Right lobe of liver (tissue), 6 donors: Measurements from ENCODE around the gene CYP11A1. TPM values are rescaled to one million over a fixed set of nuclear protein-coding genes. Genes with fewer than 3 reads are reported as not detected.

Experiments
- ATAC-seq, 4 donors: fragments of 200-7000 bp; cut with Tn5 transposase; one replicate each; pipeline ENCODE4 v1.9.1; 2020; ENCODE audit warnings: mild to moderate bottlenecking in 4 of 4, moderate library complexity in 4 of 4
- DNase-seq, 3 donors: peaks; one replicate each; pipeline ENCODE4 v3.0.0-alpha.2; 2020
- H3K27ac ChIP-seq, 3 donors: fragments of 200-600 bp; one replicate each; pipeline ENCODE4 v1.8.0; 2022
- H3K27me3 ChIP-seq, 2 donors: fragments of 200-600 bp; one replicate each; pipeline ENCODE4 v1.8.0; 2022
- H3K36me3 ChIP-seq, 4 donors: fragments of 200-600 bp; sonication (generic) in 1 of 4; one replicate each; pipeline versions ENCODE4 v1.5.1 to v1.8.0; 2017 to 2022; ENCODE audit warnings: control low read depth in 1 of 4
- H3K4me1 ChIP-seq, 4 donors: fragments of 200-600 bp; sonication (generic) in 1 of 4; one replicate each; pipeline versions ENCODE4 v1.5.1 to v1.8.0; 2017 to 2022; ENCODE audit warnings: control low read depth in 1 of 4
- H3K4me3 ChIP-seq, 3 donors: fragments of 200-600 bp; one replicate each; pipeline ENCODE4 v1.8.0; 2022
- H3K9me3 ChIP-seq, 4 donors: fragments of 200-600 bp; sonication (generic) in 1 of 4; one replicate each; pipeline versions ENCODE4 v1.5.1 to v1.8.0; 2017 to 2022; ENCODE audit warnings: control low read depth in 1 of 4
- POLR2A ChIP-seq: fragments of 450-650 bp; IDR thresholded peaks from one replicate; pipeline ENCODE4 v1.6.1; 2017; ENCODE audit warnings: antibody characterized with exemption, mild to moderate bottlenecking
- WGBS: methylation state at CpG from one replicate; pipeline ENCODE4 v1.1.6; 2018; ENCODE audit warnings: low coverage, low lambda C conversion rate; ENCODE audit not compliant: insufficient coverage; ENCODE audit errors: missing lambda C conversion rate; 5-methylcytosine and 5-hydroxymethylcytosine counted together
- intact Hi-C, 2 donors: fragments of 100-400 bp; cut with DNase I; formaldehyde crosslinking; loops; one replicate each; pipeline versions ENCODE4 v1.11.2 to v1.14.1; 2022
- total RNA-seq, 6 experiments: library from RNA; depleted of rRNA in 2 of 6; stranded (reverse); fragments of >200 nt in 2 of 6; fragmentation: NEBNext Ultra II Directional in 3 of 6; extraction: Animal tissue kit (Norgen Biotek cat#: 25700) in 3 of 6; gene quantifications; one replicate each; pipeline versions ENCODE4 v1.1.0 to v1.2.4, GENCODE V29; 2016 to 2023
- TF ChIP-seq, protein P1 (sequence below), 4 donors: fragments of 200-600 bp in 3 of 4; fragments of 450-650 bp in 1 of 4; IDR thresholded peaks; one replicate each; pipeline versions ENCODE4 v1.5.1 to v1.8.0; 2016 to 2022; ENCODE audit warnings: antibody characterized with exemption in 4 of 4, mild to moderate bottlenecking in 2 of 4
- donor health status: DM: no; HTN: yes; CAD: no.
- donor health status: DM: no; HTN: no; CAD: no.
- donor health status: DM: no; HTN: no; CAD: no.
- donor health status: DM: no; HTN: yes; CAD: no.
- donor health status: DM: no; HTN: yes; CAD: no.

The CYP11A1 gene
- total RNA-seq, 6 experiments from 2014 or later = 2.5 to 6.4 (median 2.8) TPM

DNA sequence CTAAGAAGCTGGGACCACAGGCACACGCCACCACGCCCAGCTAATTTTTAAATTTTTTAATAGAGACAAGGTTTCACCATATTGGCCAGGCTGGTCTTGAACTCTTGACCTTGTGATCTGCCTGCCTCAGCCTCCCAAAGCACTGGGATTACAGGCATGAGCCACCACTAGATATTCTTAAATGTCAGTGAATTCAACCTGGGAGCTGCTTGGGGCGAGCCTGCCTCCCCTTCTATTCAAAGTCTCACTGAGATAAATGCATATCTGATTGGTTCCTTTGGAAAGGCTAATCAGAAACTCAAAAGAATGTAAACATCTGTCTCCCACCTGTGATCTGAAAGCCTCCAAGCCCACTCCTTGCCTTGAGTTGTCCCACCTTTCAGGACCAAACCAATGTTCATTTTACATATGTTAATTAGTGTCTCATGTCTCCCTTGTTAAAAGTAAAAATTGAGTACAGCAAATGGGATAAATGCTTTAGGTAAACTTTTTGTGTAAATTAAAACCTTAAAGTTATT, 15.0 kb downstream of the CYP11A1 start:
- WGBS = 85% methylated on average over 3 of the region's 3 CpGs
- no peak for DNase-seq
- Histone ChIP-seq H3K27ac (no peak overlapping the region), H3K4me3 (no peak overlapping the region), H3K4me1 (no peaks in the 10 kb centered on the region), H3K36me3 (no peaks in the 10 kb centered on the region), H3K9me3 (no peaks in the 10 kb centered on the region), H3K27me3 (no peaks in the 10 kb centered on the region)
- no peak for TF ChIP-seq POLR2A
- TF ChIP-seq, protein P1, sequence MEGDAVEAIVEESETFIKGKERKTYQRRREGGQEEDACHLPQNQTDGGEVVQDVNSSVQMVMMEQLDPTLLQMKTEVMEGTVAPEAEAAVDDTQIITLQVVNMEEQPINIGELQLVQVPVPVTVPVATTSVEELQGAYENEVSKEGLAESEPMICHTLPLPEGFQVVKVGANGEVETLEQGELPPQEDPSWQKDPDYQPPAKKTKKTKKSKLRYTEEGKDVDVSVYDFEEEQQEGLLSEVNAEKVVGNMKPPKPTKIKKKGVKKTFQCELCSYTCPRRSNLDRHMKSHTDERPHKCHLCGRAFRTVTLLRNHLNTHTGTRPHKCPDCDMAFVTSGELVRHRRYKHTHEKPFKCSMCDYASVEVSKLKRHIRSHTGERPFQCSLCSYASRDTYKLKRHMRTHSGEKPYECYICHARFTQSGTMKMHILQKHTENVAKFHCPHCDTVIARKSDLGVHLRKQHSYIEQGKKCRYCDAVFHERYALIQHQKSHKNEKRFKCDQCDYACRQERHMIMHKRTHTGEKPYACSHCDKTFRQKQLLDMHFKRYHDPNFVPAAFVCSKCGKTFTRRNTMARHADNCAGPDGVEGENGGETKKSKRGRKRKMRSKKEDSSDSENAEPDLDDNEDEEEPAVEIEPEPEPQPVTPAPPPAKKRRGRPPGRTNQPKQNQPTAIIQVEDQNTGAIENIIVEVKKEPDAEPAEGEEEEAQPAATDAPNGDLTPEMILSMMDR (IDR thresholded peaks at IDR 0.05) = no peak
- ATAC-seq = no peak
- intact Hi-C loops = no loop called here

DNA sequence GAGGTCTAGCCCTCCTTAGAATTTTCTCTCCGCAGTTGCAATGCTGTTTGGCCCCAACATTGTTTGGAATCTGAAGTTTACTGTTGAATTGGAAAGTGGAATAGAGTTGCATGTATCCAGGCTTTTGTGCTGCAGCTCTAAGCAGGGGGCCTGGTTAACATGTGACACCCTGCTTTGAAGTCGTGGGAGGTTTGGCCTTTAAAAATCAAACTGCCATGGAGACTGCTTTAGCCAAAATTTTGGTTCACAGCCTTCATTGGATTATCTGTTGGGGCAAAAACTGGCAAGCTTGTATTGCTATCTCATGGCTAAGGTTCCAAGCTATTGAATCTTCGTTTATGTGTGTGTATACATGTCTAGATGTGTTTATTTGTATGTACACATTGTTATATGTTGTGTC, 15.8 kb downstream of the CYP11A1 start:
- DNase-seq (no peak), ATAC-seq (no peak)
- TF ChIP-seq, protein P1 (IDR thresholded peaks at IDR 0.05) = no peak
- no peak for TF ChIP-seq POLR2A
- 27% methylated on average over 2 of the region's 3 CpGs for WGBS
- H3K27me3 ChIP-seq = no peaks in the 10 kb centered on the region
- no peaks in the 10 kb centered on the region for H3K4me1 ChIP-seq
- H3K4me3 ChIP-seq = no peak overlapping the region
- H3K27ac ChIP-seq = no peak overlapping the region
- H3K9me3 ChIP-seq = no peaks in the 10 kb centered on the region
- H3K36me3 ChIP-seq = no peaks in the 10 kb centered on the region
- intact Hi-C loops = no loop called here

DNA sequence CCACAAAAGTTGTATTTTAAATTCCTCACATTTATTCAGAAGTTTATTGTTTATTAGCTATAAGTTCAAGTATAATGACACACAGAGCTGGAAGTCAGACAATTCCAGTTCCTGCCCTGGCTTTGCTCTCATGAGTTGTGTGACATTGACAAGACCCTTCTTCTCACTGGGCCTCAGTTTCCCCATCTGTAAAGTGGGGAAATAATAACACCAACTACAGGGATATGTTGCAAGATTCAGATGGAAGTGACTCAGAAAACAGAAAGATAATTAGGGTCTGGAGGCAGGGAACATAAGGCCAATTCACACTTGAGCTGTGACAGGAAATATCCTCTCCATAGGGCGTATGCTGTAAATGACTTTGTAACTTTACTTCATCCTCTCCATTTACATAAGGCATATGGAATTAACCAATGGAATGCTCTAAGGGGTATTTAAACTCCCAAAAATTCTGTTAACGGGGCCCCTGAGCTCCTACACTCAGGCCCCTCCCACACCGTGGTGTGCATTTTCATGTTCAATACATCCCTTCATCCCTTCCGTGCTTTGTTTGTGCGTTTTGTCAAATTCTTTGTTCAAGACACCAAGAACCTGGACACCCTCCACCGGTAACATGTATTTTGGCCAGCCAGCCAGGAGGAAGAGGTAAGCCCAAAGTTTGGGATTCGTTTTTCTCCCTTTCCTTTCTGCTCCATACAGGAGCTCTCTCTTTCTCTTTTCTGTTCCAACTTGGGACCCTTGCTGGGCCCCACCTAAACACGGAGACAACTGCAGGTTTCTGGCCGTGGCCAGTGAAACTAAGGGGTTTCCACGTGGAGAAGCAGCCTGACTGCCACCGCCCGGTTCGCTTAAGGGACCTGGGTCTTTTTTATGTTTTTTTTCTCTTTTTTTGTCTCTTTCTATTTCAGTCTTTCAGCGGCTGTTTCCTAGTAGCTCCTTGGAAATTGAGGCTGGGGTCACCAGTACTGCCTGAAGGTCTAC, 16.9 kb downstream of the CYP11A1 start:
- TF ChIP-seq, protein P1 (IDR thresholded peaks at IDR 0.05) = no peak
- TF ChIP-seq POLR2A = no peak
- intact Hi-C loops = no loop called here

DNA sequence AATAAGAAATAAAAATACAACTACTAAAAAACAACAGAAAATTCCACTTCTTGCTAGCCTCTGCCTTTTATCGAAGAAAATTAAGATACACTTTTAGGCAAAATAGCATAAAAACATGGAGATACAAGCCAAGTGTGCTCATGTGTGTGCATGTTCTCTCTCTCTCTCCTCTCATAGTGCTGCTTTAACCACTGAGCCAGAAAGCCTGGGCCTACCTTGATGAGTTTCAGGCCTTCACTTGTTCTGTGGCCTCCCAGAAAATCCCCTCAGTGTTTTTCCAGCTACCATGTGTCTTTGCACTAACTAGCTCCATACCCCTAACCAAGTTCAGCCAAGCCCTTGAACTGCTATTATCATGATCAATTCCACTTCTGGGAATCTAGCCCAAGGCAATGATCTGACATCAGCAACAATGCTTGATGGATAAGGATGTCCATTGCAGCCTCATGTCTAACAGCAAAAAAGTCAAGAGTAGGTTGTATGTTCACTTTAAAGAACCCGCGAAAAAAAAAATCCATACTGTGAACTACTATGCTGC, 18.1 kb downstream of the CYP11A1 start:
- ATAC-seq = no peak
- Histone ChIP-seq H3K27ac (no peak overlapping the region), H3K9me3 (no peaks in the 10 kb centered on the region), H3K27me3 (no peaks in the 10 kb centered on the region), H3K4me1 (no peaks in the 10 kb centered on the region), H3K36me3 (no peaks in the 10 kb centered on the region), H3K4me3 (no peak overlapping the region)
- intact Hi-C loops = no loop called here
- no peak for TF ChIP-seq POLR2A
- TF ChIP-seq, protein P1 (IDR thresholded peaks at IDR 0.05) = no peak
- no peak for DNase-seq
- WGBS = 98% methylated on average over 3 of the region's 3 CpGs

More for the DNA sequence above, 16.9 kb downstream of the CYP11A1 start:
- Histone ChIP-seq H3K4me1 (no peaks in the 10 kb centered on the region), H3K27ac (no peak overlapping the region), H3K27me3 (no peaks in the 10 kb centered on the region), H3K9me3 (no peaks in the 10 kb centered on the region), H3K36me3 (no peaks in the 10 kb centered on the region), H3K4me3 (no peak overlapping the region)
- ATAC-seq (no peak), DNase-seq (no peak)
- WGBS = 67% methylated on average over 13 of the region's 14 CpGs
